Measurements from ENCODE around the gene CLEC18A.
"Not testable (repeated sequence)": the region's sequence is repeated elsewhere in the genome, so short reads cannot be mapped to it uniquely, and the experiment has no call there.

Gene CLEC18A

GRCh38 chr16:69952572-69953355, 1.6 kb downstream of the CLEC18A start:
- not testable (repeated sequence) for DNase-seq

- not testable (repeated sequence) for DNase-seq
Observed at GRCh38 chr16:69954241-69954640, 3.1 kb downstream of the CLEC18A start.

- DNase-seq: not testable (repeated sequence)
Observed at GRCh38 chr16:69963312-69963711, 12.2 kb downstream of the CLEC18A start.

GRCh38 chr16:69964960-69965660, 14.0 kb downstream of the CLEC18A start:
- not testable (repeated sequence) for DNase-seq

- DNase-seq: not testable (repeated sequence)
Observed at GRCh38 chr16:69965661-69966054, 14.5 kb downstream of the CLEC18A start.

- DNase-seq: not testable (repeated sequence)
Observed at GRCh38 chr16:69967688-69968087, 16.6 kb downstream of the CLEC18A start.

GRCh38 chr16:69968125-69968524, 17.0 kb downstream of the CLEC18A start:
- not testable (repeated sequence) for DNase-seq

GRCh38 chr16:69969657-69970056, 18.5 kb downstream of the CLEC18A start:
- not testable (repeated sequence) for DNase-seq

GRCh38 chr16:69972120-69972519, 21.0 kb downstream of the CLEC18A start:
- DNase-seq: not testable (repeated sequence)

GRCh38 chr16:69972935-69973334, 21.8 kb downstream of the CLEC18A start:
- not testable (repeated sequence) for DNase-seq

GRCh38 chr16:69985196-69985595, 34.1 kb downstream of the CLEC18A start:
- not testable (repeated sequence) for DNase-seq

- not testable (repeated sequence) for DNase-seq
Observed at GRCh38 chr16:69997956-69998355, 46.8 kb downstream of the CLEC18A start.

- DNase-seq: not testable (repeated sequence)
Observed at GRCh38 chr16:69999801-70000200, 48.7 kb downstream of the CLEC18A start.

- DNase-seq: not testable (repeated sequence)
Observed at GRCh38 chr16:70003511-70003910, 52.4 kb downstream of the CLEC18A start.

GRCh38 chr16:70008604-70009003, 57.5 kb downstream of the CLEC18A start:
- DNase-seq: not testable (repeated sequence)

GRCh38 chr16:70010615-70011014, 59.5 kb downstream of the CLEC18A start:
- DNase-seq: not testable (repeated sequence)

- DNase-seq: not testable (repeated sequence)
Observed at GRCh38 chr16:70011120-70011519, 60.0 kb downstream of the CLEC18A start.

GRCh38 chr16:70012354-70012753, 61.2 kb downstream of the CLEC18A start:
- not testable (repeated sequence) for DNase-seq

GRCh38 chr16:70012951-70013350, 61.8 kb downstream of the CLEC18A start:
- DNase-seq: not testable (repeated sequence)
